ENCODE data around the gene CCDC14.

The CCDC14 gene

GRCh38 chr3:123952844-123953520 lies 8.0 kb downstream of the CCDC14 start:
- Histone ChIP-seq H3K36me3 (ENCODE audit: insufficient read depth, low read length) (peaks cover 27% of the 10 kb centered on the region), H3K27me3 (ENCODE audit: control insufficient read depth in 1 of 2, insufficient read depth in 2 of 2, low read length in 2 of 2) (no peaks in the 10 kb centered on the region), H3K9me3 (ENCODE audit: low read length) (no peaks in the 10 kb centered on the region), H3K4me1 (ENCODE audit: insufficient read depth, low read length) (no peaks in the 10 kb centered on the region), H3K4me3 (ENCODE audit: low read depth in 1 of 2, low read length in 2 of 2) (no peak overlapping the region), H3K9ac (ENCODE audit: low read length) (no peak overlapping the region), H3K27ac (ENCODE audit: low read depth, low read length) (no peak overlapping the region)

- Histone ChIP-seq H3K4me1 (ENCODE audit: insufficient read depth, low read length) (no peaks in the 10 kb centered on the region), H3K36me3 (ENCODE audit: insufficient read depth, low read length) (peaks cover 31% of the 10 kb centered on the region), H3K27ac (ENCODE audit: low read depth, low read length) (no peak overlapping the region), H3K9me3 (ENCODE audit: low read length) (no peaks in the 10 kb centered on the region), H3K4me3 (ENCODE audit: low read depth in 1 of 2, low read length in 2 of 2) (no peak overlapping the region), H3K27me3 (ENCODE audit: control insufficient read depth in 1 of 2, insufficient read depth in 2 of 2, low read length in 2 of 2) (no peaks in the 10 kb centered on the region), H3K9ac (ENCODE audit: low read length) (no peak overlapping the region)
Measured at GRCh38 chr3:123951522-123952447, 9.2 kb downstream of the CCDC14 start.

GRCh38 chr3:123949641-123950040 lies 11.4 kb downstream of the CCDC14 start:
- Histone ChIP-seq H3K36me3 (ENCODE audit: insufficient read depth, low read length) (peaks cover 27% of the 10 kb centered on the region), H3K4me1 (ENCODE audit: insufficient read depth, low read length) (no peaks in the 10 kb centered on the region), H3K27me3 (ENCODE audit: control insufficient read depth in 1 of 2, insufficient read depth in 2 of 2, low read length in 2 of 2) (no peaks in the 10 kb centered on the region)

GRCh38 chr3:123948449-123948848 lies 12.6 kb downstream of the CCDC14 start:
- H3K4me3 ChIP-seq (ENCODE audit: low read depth in 1 of 2, low read length in 2 of 2): no peak overlapping the region
- no peak overlapping the region for H3K27ac ChIP-seq (ENCODE audit: low read depth, low read length)
- H3K9ac ChIP-seq (ENCODE audit: low read length): no peak overlapping the region
- no peaks in the 10 kb centered on the region for H3K27me3 ChIP-seq (ENCODE audit: control insufficient read depth in 1 of 2, insufficient read depth in 2 of 2, low read length in 2 of 2)
- H3K9me3 ChIP-seq (ENCODE audit: low read length): no peaks in the 10 kb centered on the region
- no peaks in the 10 kb centered on the region for H3K4me1 ChIP-seq (ENCODE audit: insufficient read depth, low read length)
- H3K36me3 ChIP-seq (ENCODE audit: insufficient read depth, low read length): peaks cover 31% of the 10 kb centered on the region

More at GRCh38 chr3:123949641-123950040, 11.4 kb downstream of the CCDC14 start:
- Histone ChIP-seq H3K27ac (ENCODE audit: low read depth, low read length) (no peak overlapping the region), H3K4me3 (ENCODE audit: low read depth in 1 of 2, low read length in 2 of 2) (no peak overlapping the region), H3K9ac (ENCODE audit: low read length) (no peak overlapping the region), H3K9me3 (ENCODE audit: low read length) (no peaks in the 10 kb centered on the region)

GRCh38 chr3:123947482-123947881 lies 13.5 kb downstream of the CCDC14 start:
- Histone ChIP-seq H3K27ac (ENCODE audit: low read depth, low read length) (no peak overlapping the region), H3K9ac (ENCODE audit: low read length) (no peak overlapping the region), H3K36me3 (ENCODE audit: insufficient read depth, low read length) (peaks cover 25% of the 10 kb centered on the region), H3K4me1 (ENCODE audit: insufficient read depth, low read length) (no peaks in the 10 kb centered on the region), H3K27me3 (ENCODE audit: control insufficient read depth in 1 of 2, insufficient read depth in 2 of 2, low read length in 2 of 2) (no peaks in the 10 kb centered on the region), H3K9me3 (ENCODE audit: low read length) (no peaks in the 10 kb centered on the region), H3K4me3 (ENCODE audit: low read depth in 1 of 2, low read length in 2 of 2) (no peak overlapping the region)

- no peaks in the 10 kb centered on the region for H3K27me3 ChIP-seq (ENCODE audit: control insufficient read depth in 1 of 2, insufficient read depth in 2 of 2, low read length in 2 of 2)
- H3K4me1 ChIP-seq (ENCODE audit: insufficient read depth, low read length): no peaks in the 10 kb centered on the region
- peaks cover 10% of the 10 kb centered on the region for H3K36me3 ChIP-seq (ENCODE audit: insufficient read depth, low read length)
- no peak overlapping the region for H3K27ac ChIP-seq (ENCODE audit: low read depth, low read length)
- H3K9me3 ChIP-seq (ENCODE audit: low read length): no peaks in the 10 kb centered on the region
- H3K9ac ChIP-seq (ENCODE audit: low read length): no peak overlapping the region
- no peak overlapping the region for H3K4me3 ChIP-seq (ENCODE audit: low read depth in 1 of 2, low read length in 2 of 2)
Measured at GRCh38 chr3:123941542-123941941, 19.5 kb downstream of the CCDC14 start.

GRCh38 chr3:123941121-123941520 lies 19.9 kb downstream of the CCDC14 start:
- no peak overlapping the region for H3K27ac ChIP-seq (ENCODE audit: low read depth, low read length)

GRCh38 chr3:123939706-123940105 lies 21.3 kb downstream of the CCDC14 start:
- H3K36me3 ChIP-seq (ENCODE audit: insufficient read depth, low read length): peaks cover 9% of the 10 kb centered on the region
- H3K27ac ChIP-seq (ENCODE audit: low read depth, low read length): no peak overlapping the region
- H3K4me3 ChIP-seq (ENCODE audit: low read depth in 1 of 2, low read length in 2 of 2): no peak overlapping the region
- no peaks in the 10 kb centered on the region for H3K9me3 ChIP-seq (ENCODE audit: low read length)
- no peaks in the 10 kb centered on the region for H3K27me3 ChIP-seq (ENCODE audit: control insufficient read depth in 1 of 2, insufficient read depth in 2 of 2, low read length in 2 of 2)
- H3K9ac ChIP-seq (ENCODE audit: low read length): no peak overlapping the region
- no peaks in the 10 kb centered on the region for H3K4me1 ChIP-seq (ENCODE audit: insufficient read depth, low read length)

More at GRCh38 chr3:123941121-123941520, 19.9 kb downstream of the CCDC14 start:
- no peak overlapping the region for H3K9ac ChIP-seq (ENCODE audit: low read length)
- H3K36me3 ChIP-seq (ENCODE audit: insufficient read depth, low read length): peaks cover 9% of the 10 kb centered on the region
- H3K4me3 ChIP-seq (ENCODE audit: low read depth in 1 of 2, low read length in 2 of 2): no peak overlapping the region
- no peaks in the 10 kb centered on the region for H3K9me3 ChIP-seq (ENCODE audit: low read length)
- H3K27me3 ChIP-seq (ENCODE audit: control insufficient read depth in 1 of 2, insufficient read depth in 2 of 2, low read length in 2 of 2): no peaks in the 10 kb centered on the region
- H3K4me1 ChIP-seq (ENCODE audit: insufficient read depth, low read length): no peaks in the 10 kb centered on the region

GRCh38 chr3:123936400-123936799 lies 24.6 kb downstream of the CCDC14 start:
- no peaks in the 10 kb centered on the region for H3K36me3 ChIP-seq (ENCODE audit: insufficient read depth, low read length)
- no peak overlapping the region for H3K9ac ChIP-seq (ENCODE audit: low read length)
- no peaks in the 10 kb centered on the region for H3K9me3 ChIP-seq (ENCODE audit: low read length)
- H3K4me3 ChIP-seq (ENCODE audit: low read depth in 1 of 2, low read length in 2 of 2): no peak overlapping the region
- no peaks in the 10 kb centered on the region for H3K4me1 ChIP-seq (ENCODE audit: insufficient read depth, low read length)
- no peaks in the 10 kb centered on the region for H3K27me3 ChIP-seq (ENCODE audit: control insufficient read depth in 1 of 2, insufficient read depth in 2 of 2, low read length in 2 of 2)
- no peak overlapping the region for H3K27ac ChIP-seq (ENCODE audit: low read depth, low read length)

- Histone ChIP-seq H3K9ac (ENCODE audit: low read length) (no peak overlapping the region), H3K36me3 (ENCODE audit: insufficient read depth, low read length) (no peaks in the 10 kb centered on the region), H3K4me1 (ENCODE audit: insufficient read depth, low read length) (no peaks in the 10 kb centered on the region)
Measured at GRCh38 chr3:123935830-123936229, 25.2 kb downstream of the CCDC14 start.

GRCh38 chr3:123934250-123934649 lies 26.8 kb downstream of the CCDC14 start:
- Histone ChIP-seq H3K4me3 (ENCODE audit: low read depth in 1 of 2, low read length in 2 of 2) (no peak overlapping the region), H3K4me1 (ENCODE audit: insufficient read depth, low read length) (no peaks in the 10 kb centered on the region), H3K27ac (ENCODE audit: low read depth, low read length) (no peak overlapping the region), H3K9me3 (ENCODE audit: low read length) (no peaks in the 10 kb centered on the region), H3K27me3 (ENCODE audit: control insufficient read depth in 1 of 2, insufficient read depth in 2 of 2, low read length in 2 of 2) (no peaks in the 10 kb centered on the region), H3K36me3 (ENCODE audit: insufficient read depth, low read length) (no peaks in the 10 kb centered on the region), H3K9ac (ENCODE audit: low read length) (no peak overlapping the region)

More at GRCh38 chr3:123935830-123936229, 25.2 kb downstream of the CCDC14 start:
- no peak overlapping the region for H3K4me3 ChIP-seq (ENCODE audit: low read depth in 1 of 2, low read length in 2 of 2)
- no peak overlapping the region for H3K27ac ChIP-seq (ENCODE audit: low read depth, low read length)
- H3K9me3 ChIP-seq (ENCODE audit: low read length): no peaks in the 10 kb centered on the region
- H3K27me3 ChIP-seq (ENCODE audit: control insufficient read depth in 1 of 2, insufficient read depth in 2 of 2, low read length in 2 of 2): no peaks in the 10 kb centered on the region
